K562 (cell line): ENCODE measurements around the gene BHLHE40. TPM values are rescaled to one million over a fixed set of nuclear protein-coding genes. Genes with fewer than 3 reads are reported as not detected.

Experiments used
- ARHGAP35 ChIP-seq: fragments of 450-650 bp; IDR thresholded peaks from 2 replicates; pipeline ENCODE4 v1.6.1; 2018; ENCODE audit not compliant: partially characterized antibody
- ARID2 ChIP-seq: fragments of 450-650 bp; IDR thresholded peaks from 2 replicates; pipeline ENCODE4 v1.6.1; 2017; ENCODE audit warnings: antibody characterized with exemption, mild to moderate bottlenecking
- ATF1 ChIP-seq, 2 experiments: fragments of 450-650 bp in 1 of 2; IDR thresholded peaks; 2 replicates each; pipeline ENCODE4 v1.6.1; 2016; ENCODE audit warnings: missing compliant biosample characterization in 1 of 2, missing genetic modification characterization in 1 of 2
- C11orf30 ChIP-seq: fragments of 450-650 bp; IDR thresholded peaks from 2 replicates; pipeline ENCODE4 v1.6.1; 2016; ENCODE audit warnings: low read depth, mild to moderate bottlenecking
- CCNT2 ChIP-seq: IDR thresholded peaks from 2 replicates; pipeline ENCODE4 v1.6.1; 2011; ENCODE audit warnings: borderline replicate concordance, low read depth, mild to moderate bottlenecking, moderate library complexity, mixed read lengths, low read length; ENCODE audit not compliant: insufficient read length; ENCODE audit errors: extremely low read depth
- ETV1 ChIP-seq: fragments of 450-650 bp; conservative IDR thresholded peaks from 2 replicates; pipeline ENCODE4 v1.6.1; 2016; ENCODE audit warnings: missing genetic modification characterization, control low read depth, low read depth, missing compliant biosample characterization
- HMGN3 ChIP-seq: IDR thresholded peaks from 2 replicates; pipeline ENCODE4 v1.6.1; 2011; ENCODE audit warnings: borderline replicate concordance, low read depth, mild to moderate bottlenecking, mixed read lengths, low read length; ENCODE audit not compliant: insufficient read length; ENCODE audit errors: extremely low read depth
- MAFF ChIP-seq: IDR thresholded peaks from 2 replicates; pipeline ENCODE4 v1.6.1; 2012; ENCODE audit warnings: low read length, improper control_type of control experiment
- MTF1 ChIP-seq: fragments of 250-450 bp; sonication (Bioruptor Pico); IDR thresholded peaks from 2 replicates; pipeline ENCODE4 v1.9.0; 2021; ENCODE audit warnings: moderate library complexity, mild to moderate bottlenecking, inconsistent platforms, borderline replicate concordance
- NR3C1 ChIP-seq: sonication (generic); formaldehyde crosslinking; IDR thresholded peaks from 2 replicates; pipeline ENCODE4 v1.8.1; 2022; ENCODE audit warnings: missing genetic modification reagents
- PML ChIP-seq: IDR thresholded peaks from 2 replicates; pipeline ENCODE4 v1.6.1; 2012; ENCODE audit warnings: low read length, inconsistent platforms
- PYGO2 ChIP-seq: fragments of 450-650 bp; IDR thresholded peaks from 2 replicates; pipeline ENCODE4 v1.6.1; 2016; ENCODE audit warnings: mild to moderate bottlenecking, missing genetic modification characterization, moderate library complexity, missing compliant biosample characterization
- SMARCC2 ChIP-seq: fragments of 450-650 bp; IDR thresholded peaks from 2 replicates; pipeline ENCODE4 v1.6.1; 2017; ENCODE audit warnings: antibody characterized with exemption, moderate library complexity, mild to moderate bottlenecking, low read depth
- SPI1 ChIP-seq: IDR thresholded peaks from 2 replicates; pipeline ENCODE4 v1.6.1; 2011; ENCODE audit warnings: low read depth, low read length, control low read depth, borderline replicate concordance
- TEAD1 ChIP-seq, 2 experiments: fragments of 450-650 bp in 1 of 2; sonication (generic) in 1 of 2; formaldehyde crosslinking; IDR thresholded peaks; 2 replicates each; pipeline versions ENCODE4 v1.4.0 to v1.8.0; 2020 to 2022; ENCODE audit warnings: mild to moderate bottlenecking in 2 of 2, missing genetic modification reagents in 1 of 2
- XRCC3 ChIP-seq: fragments of 450-650 bp; IDR thresholded peaks from 2 replicates; pipeline ENCODE4 v1.6.1; 2017; ENCODE audit warnings: mild to moderate bottlenecking, moderate library complexity
- ZBTB1 ChIP-seq: sonication (generic); formaldehyde crosslinking; IDR thresholded peaks from 2 replicates; pipeline ENCODE4 v1.8.1; 2023; ENCODE audit warnings: missing genetic modification reagents, low read depth, mild to moderate bottlenecking, borderline replicate concordance
- ZFX ChIP-seq: sonication (generic); formaldehyde crosslinking; IDR thresholded peaks from 2 replicates; pipeline ENCODE4 v1.8.0; 2022; ENCODE audit warnings: mild to moderate bottlenecking, missing genetic modification reagents, moderate library complexity
- ZNF140 ChIP-seq: fragments of 250-450 bp; sonication (Bioruptor Pico); IDR thresholded peaks from 2 replicates; pipeline ENCODE4 v1.8.0; 2021; ENCODE audit warnings: moderate library complexity, mild to moderate bottlenecking, inconsistent platforms
- ZNF41 ChIP-seq: fragments of 250-450 bp; sonication (Bioruptor Pico); conservative IDR thresholded peaks from 2 replicates; pipeline ENCODE4 v1.4.0; 2020; ENCODE audit warnings: mild to moderate bottlenecking
- ZNF436 ChIP-seq: fragments of 250-450, 450-650 bp; sonication (Bioruptor Pico); formaldehyde crosslinking; IDR thresholded peaks from 2 replicates; pipeline ENCODE4 v1.7.0; 2020; ENCODE audit warnings: mild to moderate bottlenecking
- ZNF445 ChIP-seq: fragments of 250-450 bp; sonication (Bioruptor Pico); IDR thresholded peaks from 2 replicates; pipeline ENCODE4 v1.4.0; 2020; ENCODE audit warnings: low read depth, mild to moderate bottlenecking, moderate library complexity
- ZNF511 ChIP-seq: sonication (generic); formaldehyde crosslinking; IDR thresholded peaks from 2 replicates; pipeline ENCODE4 v1.8.0; 2022; ENCODE audit warnings: mild to moderate bottlenecking, missing genetic modification reagents
- ZNF75A ChIP-seq: fragments of 450-650 bp; formaldehyde crosslinking; IDR thresholded peaks from 2 replicates; pipeline ENCODE4 v1.4.0; 2020; ENCODE audit warnings: mild to moderate bottlenecking
- polyA plus RNA-seq, 8 experiments: library from polyadenylated mRNA; depleted of rRNA in 4 of 8; stranded (reverse) in 5 of 8; unstranded in 3 of 8; fragments of >200 nt; fragmentation: Nextera tagmentation in 2 of 8; fragmentation: Illumina TruSeq in 1 of 8; extraction: Ambion mirVana in 2 of 8; extraction: Trizol in 1 of 8; gene quantifications; 2 replicates each; pipeline versions ENCODE4 v1.2.1 to v1.2.3, GENCODE V29; 2011 to 2014; ENCODE audit warnings: inconsistent platforms in 1 of 8, missing spikeins in 1 of 8
- total RNA-seq, 7 experiments: library from RNA; depleted of rRNA in 6 of 7; stranded (reverse); fragments of >200 nt in 6 of 7; fragmentation: Illumina TruSeq in 2 of 7; extraction: Trizol in 2 of 7; gene quantifications; 2 replicates each; pipeline versions ENCODE4 v1.2.1 to v1.2.3, GENCODE V29; 2011 to 2021; ENCODE audit warnings: low replicate concordance in 1 of 7
- TF ChIP-seq, protein P1 (sequence below): IDR thresholded peaks from 2 replicates; pipeline ENCODE4 v1.6.1; 2016; ENCODE audit warnings: missing genetic modification characterization, missing compliant biosample characterization
- TF ChIP-seq, protein P2 (sequence below): fragments of 200-800 bp; sonication (Bioruptor generic); IDR thresholded peaks from 2 replicates; pipeline ENCODE4 v1.6.1; 2017; ENCODE audit warnings: missing genetic modification characterization, missing compliant biosample characterization

BHLHE40 gene
- total and polyA plus RNA-seq, 9 of the 15 experiments (the other 6 are each of a cell fraction or from before 2014, with no cell fraction given): 12.0 to 83.9 (median 31.4) TPM

DNA sequence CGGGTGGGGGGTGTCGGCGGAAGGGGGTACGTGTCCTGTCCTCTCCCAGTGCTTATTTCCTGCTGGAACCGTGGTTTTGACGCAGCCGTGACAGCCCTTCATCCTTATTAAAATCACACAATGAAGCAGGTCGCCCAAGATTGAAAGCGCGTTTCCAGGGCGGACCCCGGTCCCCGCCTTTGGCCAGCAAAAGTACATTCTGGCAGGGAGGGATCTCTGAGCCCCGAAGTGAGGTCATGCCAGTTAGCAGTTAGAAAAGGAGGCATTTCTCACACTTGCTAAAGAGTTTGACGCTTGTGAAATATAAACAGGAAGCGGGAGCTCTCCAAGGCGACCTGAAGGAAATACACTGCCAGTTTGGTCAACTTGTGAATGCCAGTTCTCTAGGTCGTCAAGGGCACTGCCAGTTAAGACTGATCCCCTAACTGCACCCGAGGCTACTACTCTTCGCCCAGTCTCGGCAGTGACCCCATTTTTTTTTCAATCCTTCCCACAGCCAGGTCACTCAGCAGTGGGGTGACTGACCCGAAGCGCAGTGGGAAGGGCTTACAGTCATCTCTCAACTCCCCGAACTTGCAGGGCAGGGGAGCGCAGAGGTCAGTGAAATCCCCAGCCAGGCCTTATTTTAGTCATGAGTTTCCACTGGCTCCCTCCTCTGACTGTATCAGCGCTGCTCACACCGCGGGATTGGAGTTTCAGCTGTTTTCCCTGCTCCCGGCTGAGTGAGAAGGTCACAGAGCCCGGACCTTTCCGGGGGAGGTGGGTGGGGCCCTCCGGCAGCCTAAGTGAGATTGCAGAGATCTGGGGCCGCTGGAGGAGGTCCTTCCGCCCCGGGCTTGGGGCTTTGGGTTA lies 2.0 kb upstream of the BHLHE40 start (continued):
- TF ChIP-seq SMARCC2 (0 out of 2 replicates have a peak, but pooled peaks have one; percentile 50), XRCC3 (no peak), ATF1 (CRISPR knock-in tag; IDR thresholded peaks at IDR 0.05) (no peak), ATF1 (tag; IDR thresholded peaks at IDR 0.05) (peak; percentile 15; the same call in 1 of the 2 replicates), ZBTB1 (CRISPR knock-in tag) (no peak), ZNF445 (CRISPR knock-in tag) (peak; percentile 61; the same call in 1 of the 2 replicates), ARID2 (no peak), ZFX (no peak), ARHGAP35 (no peak), SPI1 (no peak), ZNF75A (CRISPR knock-in tag) (no peak), ZNF41 (CRISPR knock-in tag) (no peak), CCNT2 (no peak), PYGO2 (tag) (peak; percentile 43; the same call in 1 of the 2 replicates), HMGN3 (peak; percentile 94), ZNF436 (CRISPR knock-in tag) (no peak), ZNF511 (CRISPR knock-in tag) (no peak), MTF1 (CRISPR knock-in tag) (no peak), TEAD1 (CRISPR knock-in tag; IDR thresholded peaks at IDR 0.05) (peak; percentile 22 to 51; a peak in 1 of 4 replicates), PML (no peak; the same call in 1 of the 2 replicates), MAFF (no peak; the same call in 1 of the 2 replicates), ETV1 (tag) (peak; percentile 87), NR3C1 (CRISPR knock-in tag) (no peak), C11orf30 (no peak), ZNF140 (CRISPR knock-in tag) (no peak)
- TF ChIP-seq, protein P1, sequence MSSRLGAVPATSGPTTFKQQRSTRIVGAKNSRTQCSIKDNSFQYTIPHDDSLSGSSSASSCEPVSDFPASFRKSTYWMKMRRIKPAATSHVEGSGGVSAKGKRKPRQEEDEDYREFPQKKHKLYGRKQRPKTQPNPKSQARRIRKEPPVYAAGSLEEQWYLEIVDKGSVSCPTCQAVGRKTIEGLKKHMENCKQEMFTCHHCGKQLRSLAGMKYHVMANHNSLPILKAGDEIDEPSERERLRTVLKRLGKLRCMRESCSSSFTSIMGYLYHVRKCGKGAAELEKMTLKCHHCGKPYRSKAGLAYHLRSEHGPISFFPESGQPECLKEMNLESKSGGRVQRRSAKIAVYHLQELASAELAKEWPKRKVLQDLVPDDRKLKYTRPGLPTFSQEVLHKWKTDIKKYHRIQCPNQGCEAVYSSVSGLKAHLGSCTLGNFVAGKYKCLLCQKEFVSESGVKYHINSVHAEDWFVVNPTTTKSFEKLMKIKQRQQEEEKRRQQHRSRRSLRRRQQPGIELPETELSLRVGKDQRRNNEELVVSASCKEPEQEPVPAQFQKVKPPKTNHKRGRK (tag): no peak; the same call in 1 of the 2 replicates
- TF ChIP-seq, protein P2, sequence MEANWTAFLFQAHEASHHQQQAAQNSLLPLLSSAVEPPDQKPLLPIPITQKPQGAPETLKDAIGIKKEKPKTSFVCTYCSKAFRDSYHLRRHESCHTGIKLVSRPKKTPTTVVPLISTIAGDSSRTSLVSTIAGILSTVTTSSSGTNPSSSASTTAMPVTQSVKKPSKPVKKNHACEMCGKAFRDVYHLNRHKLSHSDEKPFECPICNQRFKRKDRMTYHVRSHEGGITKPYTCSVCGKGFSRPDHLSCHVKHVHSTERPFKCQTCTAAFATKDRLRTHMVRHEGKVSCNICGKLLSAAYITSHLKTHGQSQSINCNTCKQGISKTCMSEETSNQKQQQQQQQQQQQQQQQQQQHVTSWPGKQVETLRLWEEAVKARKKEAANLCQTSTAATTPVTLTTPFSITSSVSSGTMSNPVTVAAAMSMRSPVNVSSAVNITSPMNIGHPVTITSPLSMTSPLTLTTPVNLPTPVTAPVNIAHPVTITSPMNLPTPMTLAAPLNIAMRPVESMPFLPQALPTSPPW (CRISPR knock-in tag): no peak
